GM23248 (cell line): Measurements from ENCODE around the gene HBB.
"Not testable (repeated sequence)": the region's sequence is repeated elsewhere in the genome, so short reads cannot be mapped to it uniquely, and the experiment has no call there.

ENCODE experiments used
- EZH2 ChIP-seq: fragments of 200-600 bp; sonication (generic); IDR thresholded peaks from 2 replicates; pipeline ENCODE4 v1.6.1; 2018; ENCODE audit warnings: antibody characterized with exemption, mild to moderate bottlenecking; ENCODE audit not compliant: insufficient read depth, poor library complexity, severe bottlenecking
- EZH2phosphoT487 ChIP-seq: fragments of 200-600 bp; sonication (generic); IDR thresholded peaks from 2 replicates; pipeline ENCODE4 v1.6.1; 2018; ENCODE audit warnings: antibody characterized with exemption, moderate library complexity, mild to moderate bottlenecking, low read depth; ENCODE audit not compliant: insufficient read depth

DNA sequence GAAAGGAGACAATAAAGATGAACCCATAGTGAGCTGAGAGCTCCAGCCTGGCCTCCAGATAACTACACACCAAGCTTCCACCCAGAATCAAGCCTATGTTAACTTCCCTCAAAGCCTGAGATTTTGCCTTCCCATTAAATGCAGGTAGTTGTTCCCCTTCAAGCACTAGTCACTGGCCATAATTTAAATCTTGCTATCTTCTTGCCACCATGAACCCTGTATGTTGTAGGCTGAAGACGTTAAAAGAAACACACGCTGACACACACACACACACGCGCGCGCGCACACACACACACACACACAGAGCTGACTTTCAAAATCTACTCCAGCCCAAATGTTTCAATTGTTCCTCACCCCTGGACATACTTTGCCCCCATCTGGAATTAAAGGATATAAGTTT lies 21.6 kb upstream of the HBB start:
- not testable (repeated sequence) for TF ChIP-seq EZH2phosphoT487, EZH2
